Mesendoderm (in vitro differentiated cells): ENCODE data around the gene TMEM254.
"Not testable (repeated sequence)": the region's sequence is repeated elsewhere in the genome, so short reads cannot be mapped to it uniquely, and the experiment has no call there.

Experiments used
- DNase-seq: peaks from one replicate; pipeline ENCODE4 v3.0.0; 2013
- H2AK5ac ChIP-seq: 2 replicates; pipeline ENCODE4 v1.6.1; 2013; ENCODE audit warnings: low read length, inconsistent platforms
- H2BK120ac ChIP-seq: 2 replicates; pipeline ENCODE4 v1.6.1; 2013; ENCODE audit warnings: low read depth, mild to moderate bottlenecking, low read length, moderate library complexity, mixed read lengths
- H2BK15ac ChIP-seq: replicated peaks from 2 replicates; pipeline ENCODE4 v1.6.1; 2013; ENCODE audit warnings: low read depth, mild to moderate bottlenecking, moderate library complexity
- H2BK5ac ChIP-seq: 2 replicates; pipeline ENCODE4 v1.6.1; 2013; ENCODE audit warnings: low read length, inconsistent platforms
- H3K18ac ChIP-seq: 2 replicates; pipeline ENCODE4 v1.6.1; 2013; ENCODE audit warnings: mild to moderate bottlenecking, low read length, mixed read lengths
- H3K23ac ChIP-seq: one replicate; pipeline ENCODE4 v1.6.1; 2013; ENCODE audit warnings: low read length
- H3K27ac ChIP-seq: 2 replicates; pipeline ENCODE4 v1.5.1; 2013; ENCODE audit warnings: low read depth, mild to moderate bottlenecking, inconsistent platforms, low read length, moderate library complexity
- H3K27me3 ChIP-seq: 2 replicates; pipeline ENCODE4 v1.6.1; 2013; ENCODE audit warnings: low read length, control low read depth, mild to moderate bottlenecking, inconsistent platforms; ENCODE audit not compliant: insufficient read depth, poor library complexity
- H3K36me3 ChIP-seq: 2 replicates; pipeline ENCODE4 v1.6.1; 2013; ENCODE audit warnings: low read length, inconsistent platforms; ENCODE audit not compliant: control insufficient read depth, insufficient read depth
- H3K4ac ChIP-seq: one replicate; pipeline ENCODE4 v1.6.1; 2013; ENCODE audit warnings: low read depth, mild to moderate bottlenecking, low read length, moderate library complexity
- H3K4me1 ChIP-seq: 2 replicates; pipeline ENCODE4 v1.6.1; 2013; ENCODE audit warnings: low read depth, low read length, inconsistent platforms; ENCODE audit not compliant: control insufficient read depth
- H3K4me2 ChIP-seq: 2 replicates; pipeline ENCODE4 v1.6.1; 2013; ENCODE audit warnings: low read length
- H3K4me3 ChIP-seq: 2 replicates; pipeline ENCODE4 v1.5.1; 2013; ENCODE audit warnings: mild to moderate bottlenecking, low read length
- H3K56ac ChIP-seq: one replicate; pipeline ENCODE4 v1.6.1; 2013; ENCODE audit warnings: low read length
- H3K79me1 ChIP-seq: 2 replicates; pipeline ENCODE4 v1.6.1; 2013; ENCODE audit warnings: low read length, inconsistent platforms
- H3K79me2 ChIP-seq: 2 replicates; pipeline ENCODE4 v1.6.1; 2013; ENCODE audit warnings: mild to moderate bottlenecking, low read length; ENCODE audit not compliant: control insufficient read depth, insufficient read depth
- H3K9ac ChIP-seq: 2 replicates; pipeline ENCODE4 v1.6.1; 2013; ENCODE audit warnings: low read length, inconsistent platforms
- H4K5ac ChIP-seq: one replicate; pipeline ENCODE4 v1.6.1; 2013; ENCODE audit warnings: low read length
- H4K8ac ChIP-seq: one replicate; pipeline ENCODE4 v1.6.1; 2013; ENCODE audit warnings: low read depth, mild to moderate bottlenecking, control low read depth, low read length, moderate library complexity
- WGBS: extraction: QIAGEN DNeasy Blood & Tissue Kit; methylation state at CpG from one replicate; pipeline ENCODE4 v1.1.7; 2013; ENCODE audit warnings: low lambda C conversion rate, missing lambda C conversion rate; ENCODE audit not compliant: insufficient coverage; ENCODE audit errors: extremely low coverage; 5-methylcytosine and 5-hydroxymethylcytosine counted together

The TMEM254 gene

GRCh38 chr10:80133687-80134086, 55.2 kb downstream of the TMEM254 start:
- H3K4me3 ChIP-seq, H2BK120ac ChIP-seq, DNase-seq, H3K56ac ChIP-seq, H3K27me3 ChIP-seq, H3K27ac ChIP-seq, H2AK5ac ChIP-seq, H3K23ac ChIP-seq, H3K4ac ChIP-seq, H3K9ac ChIP-seq, H2BK15ac ChIP-seq, H3K79me2 ChIP-seq, H3K36me3 ChIP-seq, H3K4me1 ChIP-seq, H4K5ac ChIP-seq, H3K4me2 ChIP-seq, H2BK5ac ChIP-seq, H3K79me1 ChIP-seq: not testable (repeated sequence)
- H3K18ac ChIP-seq: peak overlapping the region; percentile 77
- WGBS: no CpG with 5 or more reads among the region's 9 CpGs
- peak overlapping the region; percentile 13 for H4K8ac ChIP-seq

- Histone ChIP-seq H3K18ac (no peak overlapping the region), H3K79me2 (no peaks in the 10 kb centered on the region), H2BK120ac (no peak overlapping the region), H2BK5ac (no peak overlapping the region), H3K4ac (no peak overlapping the region), H3K4me1 (no peaks in the 10 kb centered on the region), H2BK15ac (no peak overlapping the region), H3K56ac (no peak overlapping the region), H4K5ac (no peak overlapping the region), H3K27me3 (no peaks in the 10 kb centered on the region), H3K9ac (no peak overlapping the region), H2AK5ac (no peak overlapping the region), H3K36me3 (no peaks in the 10 kb centered on the region), H3K4me2 (no peak overlapping the region), H3K4me3 (no peak overlapping the region), H3K79me1 (no peaks in the 10 kb centered on the region), H3K23ac (no peak overlapping the region), H4K8ac (no peak overlapping the region), H3K27ac (no peak overlapping the region)
- no CpG with 5 or more reads among the region's 8 CpGs for WGBS
- DNase-seq: no peak
These were observed 57.7 kb downstream of the TMEM254 start for GRCh38 chr10:80136134-80136571.

GRCh38 chr10:80137031-80137862, 58.8 kb downstream of the TMEM254 start:
- Histone ChIP-seq H3K18ac (no peak overlapping the region), H2BK5ac (no peak overlapping the region), H2BK120ac (no peak overlapping the region), H2BK15ac (no peak overlapping the region), H3K4me3 (no peak overlapping the region), H3K9ac (no peak overlapping the region), H4K8ac (no peak overlapping the region), H3K4me1 (no peaks in the 10 kb centered on the region), H3K36me3 (no peaks in the 10 kb centered on the region), H3K27me3 (no peaks in the 10 kb centered on the region), H4K5ac (no peak overlapping the region), H3K79me2 (no peaks in the 10 kb centered on the region), H3K79me1 (no peaks in the 10 kb centered on the region), H3K23ac (no peak overlapping the region), H2AK5ac (no peak overlapping the region), H3K4me2 (no peak overlapping the region), H3K4ac (no peak overlapping the region), H3K56ac (no peak overlapping the region), H3K27ac (no peak overlapping the region)
- no CpG with 5 or more reads among the region's 14 CpGs for WGBS
- no peak for DNase-seq

GRCh38 chr10:80137920-80138319, 59.5 kb downstream of the TMEM254 start:
- Histone ChIP-seq H3K9ac (no peak overlapping the region), H2BK15ac (no peak overlapping the region), H3K4ac (no peak overlapping the region), H3K27ac (no peak overlapping the region), H3K79me2 (no peaks in the 10 kb centered on the region), H3K56ac (no peak overlapping the region), H4K8ac (no peak overlapping the region), H3K4me1 (no peaks in the 10 kb centered on the region), H3K27me3 (no peaks in the 10 kb centered on the region), H3K18ac (no peak overlapping the region), H2BK5ac (no peak overlapping the region), H3K4me3 (no peak overlapping the region), H2BK120ac (no peak overlapping the region), H3K79me1 (no peaks in the 10 kb centered on the region), H3K23ac (no peak overlapping the region), H4K5ac (no peak overlapping the region), H3K36me3 (no peaks in the 10 kb centered on the region), H2AK5ac (no peak overlapping the region), H3K4me2 (no peak overlapping the region)
- no peak for DNase-seq
- WGBS: no CpG with 5 or more reads among the region's 4 CpGs

- H3K9ac ChIP-seq: no peak overlapping the region
- no peak overlapping the region for H4K8ac ChIP-seq
- H3K36me3 ChIP-seq: no peaks in the 10 kb centered on the region
- WGBS: no CpG with 5 or more reads among the region's 2 CpGs
- no peak overlapping the region for H3K4me3 ChIP-seq
- no peaks in the 10 kb centered on the region for H3K79me1 ChIP-seq
- no peaks in the 10 kb centered on the region for H3K4me1 ChIP-seq
- no peak overlapping the region for H3K4ac ChIP-seq
- no peak overlapping the region for H3K4me2 ChIP-seq
- H2BK15ac ChIP-seq: no peak overlapping the region
- H3K27me3 ChIP-seq: no peaks in the 10 kb centered on the region
- H3K23ac ChIP-seq: no peak overlapping the region
- H2BK120ac ChIP-seq: no peak overlapping the region
- H3K27ac ChIP-seq: no peak overlapping the region
- no peak for DNase-seq
- H3K18ac ChIP-seq: no peak overlapping the region
- no peak overlapping the region for H3K56ac ChIP-seq
- H4K5ac ChIP-seq: no peak overlapping the region
- H2AK5ac ChIP-seq: no peak overlapping the region
- H2BK5ac ChIP-seq: no peak overlapping the region
- no peaks in the 10 kb centered on the region for H3K79me2 ChIP-seq
These were observed 60.8 kb downstream of the TMEM254 start for GRCh38 chr10:80139265-80139664.

GRCh38 chr10:80140251-80140650, 61.8 kb downstream of the TMEM254 start:
- no peaks in the 10 kb centered on the region for H3K4me1 ChIP-seq
- H3K79me1 ChIP-seq: no peaks in the 10 kb centered on the region
- no peak overlapping the region for H3K56ac ChIP-seq
- no peak overlapping the region for H4K8ac ChIP-seq
- H2BK5ac ChIP-seq: no peak overlapping the region
- H2BK15ac ChIP-seq: no peak overlapping the region
- no peak overlapping the region for H4K5ac ChIP-seq
- no peak overlapping the region for H2AK5ac ChIP-seq
- no CpG with 5 or more reads among the region's 7 CpGs for WGBS
- H3K27ac ChIP-seq: no peak overlapping the region
- H3K36me3 ChIP-seq: no peaks in the 10 kb centered on the region
- no peak overlapping the region for H3K4me3 ChIP-seq
- H3K18ac ChIP-seq: no peak overlapping the region
- DNase-seq: no peak
- no peak overlapping the region for H3K9ac ChIP-seq
- no peak overlapping the region for H3K23ac ChIP-seq
- H3K4me2 ChIP-seq: no peak overlapping the region
- no peak overlapping the region for H2BK120ac ChIP-seq
- H3K79me2 ChIP-seq: no peaks in the 10 kb centered on the region
- H3K4ac ChIP-seq: no peak overlapping the region
- H3K27me3 ChIP-seq: no peaks in the 10 kb centered on the region
